Esophagus muscularis mucosa (tissue), 4 donors: ENCODE measurements around the gene ANKRD16.

ENCODE experiments used
- CTCF ChIP-seq, 3 experiments: fragments of 200-600 bp in 2 of 3; fragments of 450-650 bp in 1 of 3; sonication (generic) in 2 of 3; IDR thresholded peaks; one replicate each; pipeline ENCODE4 v1.5.1; 2017 to 2019; ENCODE audit warnings: antibody characterized with exemption in 3 of 3, mild to moderate bottlenecking in 2 of 3, moderate library complexity in 1 of 3
- EP300 ChIP-seq: sonication (generic); formaldehyde crosslinking; IDR thresholded peaks from one replicate; pipeline ENCODE4 v1.6.1; 2017; ENCODE audit warnings: antibody characterized with exemption
- POLR2A ChIP-seq: fragments of 450-650 bp; IDR thresholded peaks from one replicate; pipeline ENCODE4 v1.6.1; 2017; ENCODE audit warnings: antibody characterized with exemption, moderate library complexity, mild to moderate bottlenecking, low read depth

- TF ChIP-seq CTCF (IDR thresholded peaks at IDR 0.05) (no peak), POLR2A (no peak), EP300 (no peak)
Observed at GRCh38 chr10:5827841-5828240, 61.9 kb downstream of the ANKRD16 start.
